HepG2 (cell line): ENCODE data around the gene MTHFD2L. TPM values are rescaled to one million over a fixed set of nuclear protein-coding genes. Genes with fewer than 3 reads are reported as not detected.

ENCODE experiments used
- BHLHE40 ChIP-seq: IDR thresholded peaks from 2 replicates; pipeline ENCODE4 v1.6.1; 2011; ENCODE audit warnings: low read length, improper control_type of control experiment
- CENPX ChIP-seq: sonication (generic); formaldehyde crosslinking; IDR thresholded peaks from 2 replicates; pipeline ENCODE4 v1.9.0; 2021; ENCODE audit warnings: mild to moderate bottlenecking, missing genetic modification reagents, moderate library complexity
- CREB1 ChIP-seq, 2 experiments: fragments of 450-650 bp in 1 of 2; IDR thresholded peaks; 2 replicates each; pipeline ENCODE4 v1.6.1; 2016 to 2017; ENCODE audit warnings: control low read depth in 1 of 2, mild to moderate bottlenecking in 1 of 2, missing compliant biosample characterization in 1 of 2, missing genetic modification characterization in 1 of 2
- MAZ ChIP-seq, 2 experiments: sonication (generic) in 1 of 2; formaldehyde crosslinking in 1 of 2; IDR thresholded peaks; 2 replicates each; pipeline versions ENCODE4 v1.5.0 to v1.6.1; 2012 to 2020; ENCODE audit warnings: low read depth in 2 of 2, mild to moderate bottlenecking in 2 of 2, borderline replicate concordance in 1 of 2, improper control_type of control experiment in 1 of 2, low read length in 1 of 2, missing genetic modification reagents in 1 of 2, moderate library complexity in 1 of 2
- MLLT10 ChIP-seq: sonication (generic); formaldehyde crosslinking; IDR thresholded peaks from 2 replicates; pipeline ENCODE4 v1.4.0; 2020; ENCODE audit warnings: missing genetic modification reagents
- REXO4 ChIP-seq: sonication (generic); formaldehyde crosslinking; IDR thresholded peaks from 2 replicates; pipeline ENCODE4 v1.8.0; 2022; ENCODE audit warnings: missing genetic modification reagents, mild to moderate bottlenecking, borderline replicate concordance
- SOX13 ChIP-seq, 3 experiments: fragments of 450-650 bp in 1 of 3; sonication (generic) in 1 of 3; formaldehyde crosslinking in 1 of 3; IDR thresholded peaks in 2 of 3; conservative IDR thresholded peaks in 1 of 3; 2 replicates each; pipeline versions ENCODE4 v1.5.0 to v1.6.1; 2016 to 2020; ENCODE audit warnings: antibody characterized with exemption in 1 of 3, mild to moderate bottlenecking in 1 of 3, missing compliant biosample characterization in 1 of 3, missing genetic modification reagents in 1 of 3, moderate library complexity in 1 of 3
- STAG1 ChIP-seq: sonication (generic); formaldehyde crosslinking; IDR thresholded peaks from 2 replicates; pipeline ENCODE4 v1.4.0; 2020; ENCODE audit warnings: missing genetic modification reagents
- TBP ChIP-seq: sonication (generic); formaldehyde crosslinking; IDR thresholded peaks from 2 replicates; pipeline ENCODE4 v1.5.0; 2020; ENCODE audit warnings: missing genetic modification reagents
- U2AF1 ChIP-seq: fragments of 200-400 bp; formaldehyde crosslinking; optimal IDR thresholded peaks from 2 replicates; pipeline ENCODE3; 2017; ENCODE audit warnings: mild to moderate bottlenecking, low read depth, low read length
- ZC3H4 ChIP-seq: sonication (generic); formaldehyde crosslinking; IDR thresholded peaks from 2 replicates; pipeline ENCODE4 v1.4.0; 2020; ENCODE audit warnings: missing genetic modification reagents, borderline replicate concordance
- ZNF207 ChIP-seq: fragments of 450-650 bp; IDR thresholded peaks from 2 replicates; pipeline ENCODE4 v1.6.1; 2016; ENCODE audit warnings: antibody characterized with exemption, borderline replicate concordance
- ZNF558 ChIP-seq: sonication (generic); formaldehyde crosslinking; IDR thresholded peaks from 2 replicates; pipeline ENCODE4 v1.9.0; 2022; ENCODE audit warnings: mild to moderate bottlenecking, missing genetic modification reagents, borderline replicate concordance
- ZNF839 ChIP-seq: sonication (generic); formaldehyde crosslinking; IDR thresholded peaks from 2 replicates; pipeline ENCODE4 v1.4.0; 2020; ENCODE audit warnings: missing genetic modification reagents, mild to moderate bottlenecking, borderline replicate concordance
- ZNF841 ChIP-seq: sonication (generic); formaldehyde crosslinking; IDR thresholded peaks from 2 replicates; pipeline ENCODE4 v1.8.1; 2023; ENCODE audit warnings: missing genetic modification reagents, borderline replicate concordance
- polyA plus RNA-seq, 8 experiments: library from polyadenylated mRNA; depleted of rRNA in 3 of 8; stranded (reverse) in 7 of 8; unstranded in 1 of 8; fragments of >200 nt; fragmentation: Illumina TruSeq in 4 of 8; extraction: Trizol in 4 of 8; gene quantifications; 2 replicates each; pipeline versions ENCODE4 v1.2.1 to v1.2.3, GENCODE V29; 2011 to 2016; ENCODE audit warnings: low read depth in 4 of 8, missing spikeins in 1 of 8, mixed read lengths in 1 of 8; ENCODE audit not compliant: insufficient read depth in 1 of 8
- total RNA-seq, 5 experiments: library from RNA; depleted of rRNA; stranded (reverse); fragments of >200 nt; fragmentation: Illumina TruSeq; extraction: Trizol; gene quantifications; 2 replicates each; pipeline ENCODE4 v1.2.3, GENCODE V29; 2016; ENCODE audit warnings: low read depth in 1 of 5
- TF ChIP-seq, protein P1 (sequence below): sonication (generic); formaldehyde crosslinking; IDR thresholded peaks from 2 replicates; pipeline ENCODE4 v1.5.1; 2020; ENCODE audit warnings: mild to moderate bottlenecking, missing genetic modification reagents, moderate library complexity
- TF ChIP-seq, protein P2 (sequence below): sonication (generic); formaldehyde crosslinking; IDR thresholded peaks from 2 replicates; pipeline ENCODE4 v1.5.0; 2020; ENCODE audit warnings: missing genetic modification reagents
- TF ChIP-seq, protein P3 (sequence below): sonication (generic); formaldehyde crosslinking; conservative IDR thresholded peaks from 2 replicates; pipeline ENCODE4 v1.8.1; 2023; ENCODE audit warnings: missing genetic modification reagents

The MTHFD2L gene
- total and polyA plus RNA-seq, 2 of the 13 experiments (the other 11 are each of a cell fraction or from before 2014, with no cell fraction given): 10.5 to 14.9 TPM

- TF ChIP-seq REXO4: no peak
- peak; percentile 81 for TF ChIP-seq BHLHE40
- TF ChIP-seq, protein P1, sequence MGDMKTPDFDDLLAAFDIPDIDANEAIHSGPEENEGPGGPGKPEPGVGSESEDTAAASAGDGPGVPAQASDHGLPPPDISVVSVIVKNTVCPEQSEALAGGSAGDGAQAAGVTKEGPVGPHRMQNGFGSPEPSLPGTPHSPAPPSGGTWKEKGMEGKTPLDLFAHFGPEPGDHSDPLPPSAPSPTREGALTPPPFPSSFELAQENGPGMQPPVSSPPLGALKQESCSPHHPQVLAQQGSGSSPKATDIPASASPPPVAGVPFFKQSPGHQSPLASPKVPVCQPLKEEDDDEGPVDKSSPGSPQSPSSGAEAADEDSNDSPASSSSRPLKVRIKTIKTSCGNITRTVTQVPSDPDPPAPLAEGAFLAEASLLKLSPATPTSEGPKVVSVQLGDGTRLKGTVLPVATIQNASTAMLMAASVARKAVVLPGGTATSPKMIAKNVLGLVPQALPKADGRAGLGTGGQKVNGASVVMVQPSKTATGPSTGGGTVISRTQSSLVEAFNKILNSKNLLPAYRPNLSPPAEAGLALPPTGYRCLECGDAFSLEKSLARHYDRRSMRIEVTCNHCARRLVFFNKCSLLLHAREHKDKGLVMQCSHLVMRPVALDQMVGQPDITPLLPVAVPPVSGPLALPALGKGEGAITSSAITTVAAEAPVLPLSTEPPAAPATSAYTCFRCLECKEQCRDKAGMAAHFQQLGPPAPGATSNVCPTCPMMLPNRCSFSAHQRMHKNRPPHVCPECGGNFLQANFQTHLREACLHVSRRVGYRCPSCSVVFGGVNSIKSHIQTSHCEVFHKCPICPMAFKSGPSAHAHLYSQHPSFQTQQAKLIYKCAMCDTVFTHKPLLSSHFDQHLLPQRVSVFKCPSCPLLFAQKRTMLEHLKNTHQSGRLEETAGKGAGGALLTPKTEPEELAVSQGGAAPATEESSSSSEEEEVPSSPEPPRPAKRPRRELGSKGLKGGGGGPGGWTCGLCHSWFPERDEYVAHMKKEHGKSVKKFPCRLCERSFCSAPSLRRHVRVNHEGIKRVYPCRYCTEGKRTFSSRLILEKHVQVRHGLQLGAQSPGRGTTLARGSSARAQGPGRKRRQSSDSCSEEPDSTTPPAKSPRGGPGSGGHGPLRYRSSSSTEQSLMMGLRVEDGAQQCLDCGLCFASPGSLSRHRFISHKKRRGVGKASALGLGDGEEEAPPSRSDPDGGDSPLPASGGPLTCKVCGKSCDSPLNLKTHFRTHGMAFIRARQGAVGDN (CRISPR knock-in tag): no peak
- 0 out of 2 replicates have a peak, but pooled peaks have one; percentile 19 for TF ChIP-seq MAZ (IDR thresholded peaks at IDR 0.05; ENCODE audit: borderline replicate concordance, low read depth, low read length)
- no peak for TF ChIP-seq MAZ (CRISPR knock-in tag; IDR thresholded peaks at IDR 0.05; ENCODE audit: low read depth)
- no peak for TF ChIP-seq ZNF839 (CRISPR knock-in tag)
- TF ChIP-seq ZC3H4 (CRISPR knock-in tag): no peak
- TF ChIP-seq CREB1 (IDR thresholded peaks at IDR 0.05): no peak
- TF ChIP-seq CREB1 (CRISPR knock-in tag; IDR thresholded peaks at IDR 0.05): peak; percentile 82
- TF ChIP-seq U2AF1: no peak
- no peak for TF ChIP-seq MLLT10
- no peak for TF ChIP-seq ZNF841 (CRISPR knock-in tag)
- no peak for TF ChIP-seq STAG1 (CRISPR knock-in tag)
- no peak for TF ChIP-seq TBP (CRISPR knock-in tag)
- no peak for TF ChIP-seq ZNF558 (CRISPR knock-in tag)
- TF ChIP-seq, protein P2, sequence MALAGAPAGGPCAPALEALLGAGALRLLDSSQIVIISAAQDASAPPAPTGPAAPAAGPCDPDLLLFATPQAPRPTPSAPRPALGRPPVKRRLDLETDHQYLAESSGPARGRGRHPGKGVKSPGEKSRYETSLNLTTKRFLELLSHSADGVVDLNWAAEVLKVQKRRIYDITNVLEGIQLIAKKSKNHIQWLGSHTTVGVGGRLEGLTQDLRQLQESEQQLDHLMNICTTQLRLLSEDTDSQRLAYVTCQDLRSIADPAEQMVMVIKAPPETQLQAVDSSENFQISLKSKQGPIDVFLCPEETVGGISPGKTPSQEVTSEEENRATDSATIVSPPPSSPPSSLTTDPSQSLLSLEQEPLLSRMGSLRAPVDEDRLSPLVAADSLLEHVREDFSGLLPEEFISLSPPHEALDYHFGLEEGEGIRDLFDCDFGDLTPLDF: no peak
- peak; percentile 87 for TF ChIP-seq SOX13 (IDR thresholded peaks at IDR 0.05)
- TF ChIP-seq SOX13 (CRISPR knock-in tag; conservative IDR thresholded peaks at IDR 0.05 in 1 of 2, IDR thresholded peaks at IDR 0.05 in 1 of 2): peak in 1 of 2 experiments; percentile 97; a peak in 2 of 4 replicates
- TF ChIP-seq, protein P3, sequence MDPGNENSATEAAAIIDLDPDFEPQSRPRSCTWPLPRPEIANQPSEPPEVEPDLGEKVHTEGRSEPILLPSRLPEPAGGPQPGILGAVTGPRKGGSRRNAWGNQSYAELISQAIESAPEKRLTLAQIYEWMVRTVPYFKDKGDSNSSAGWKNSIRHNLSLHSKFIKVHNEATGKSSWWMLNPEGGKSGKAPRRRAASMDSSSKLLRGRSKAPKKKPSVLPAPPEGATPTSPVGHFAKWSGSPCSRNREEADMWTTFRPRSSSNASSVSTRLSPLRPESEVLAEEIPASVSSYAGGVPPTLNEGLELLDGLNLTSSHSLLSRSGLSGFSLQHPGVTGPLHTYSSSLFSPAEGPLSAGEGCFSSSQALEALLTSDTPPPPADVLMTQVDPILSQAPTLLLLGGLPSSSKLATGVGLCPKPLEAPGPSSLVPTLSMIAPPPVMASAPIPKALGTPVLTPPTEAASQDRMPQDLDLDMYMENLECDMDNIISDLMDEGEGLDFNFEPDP: no peak
- no peak for TF ChIP-seq CENPX
- no peak for TF ChIP-seq ZNF207
Observed at GRCh38 chr4:74202062-74202586, 44.2 kb downstream of the MTHFD2L start (continued).
